ENCODE data around the gene MSI2.

Gene MSI2

GRCh38 chr17:57415751-57416207, 159.5 kb downstream of the MSI2 start:
- H3K4me1 ChIP-seq (ENCODE audit: insufficient read depth, low read length): peaks cover 17% of the 10 kb centered on the region
- no peaks in the 10 kb centered on the region for H3K9me3 ChIP-seq (ENCODE audit: low read length)
- no peak overlapping the region for H2AFZ ChIP-seq (ENCODE audit: low read depth, low read length)
- H3K27me3 ChIP-seq (ENCODE audit: insufficient read depth, low read length): no peaks in the 10 kb centered on the region
- no peak overlapping the region for H3K4me3 ChIP-seq (ENCODE audit: low read length)
- H3K36me3 ChIP-seq (ENCODE audit: insufficient read depth, low read length): peaks cover 6% of the 10 kb centered on the region

GRCh38 chr17:57416369-57416768, 160.0 kb downstream of the MSI2 start:
- Histone ChIP-seq H3K4me3 (ENCODE audit: low read length) (no peak overlapping the region), H3K36me3 (ENCODE audit: insufficient read depth, low read length) (peaks cover 6% of the 10 kb centered on the region), H3K4me1 (ENCODE audit: insufficient read depth, low read length) (peaks cover 17% of the 10 kb centered on the region), H2AFZ (ENCODE audit: low read depth, low read length) (no peak overlapping the region), H3K9me3 (ENCODE audit: low read length) (no peaks in the 10 kb centered on the region), H3K27me3 (ENCODE audit: insufficient read depth, low read length) (no peaks in the 10 kb centered on the region)

GRCh38 chr17:57417956-57418355, 161.6 kb downstream of the MSI2 start:
- no peaks in the 10 kb centered on the region for H3K9me3 ChIP-seq (ENCODE audit: low read length)
- no peaks in the 10 kb centered on the region for H3K27me3 ChIP-seq (ENCODE audit: insufficient read depth, low read length)
- no peak overlapping the region for H2AFZ ChIP-seq (ENCODE audit: low read depth, low read length)
- peaks cover 9% of the 10 kb centered on the region for H3K36me3 ChIP-seq (ENCODE audit: insufficient read depth, low read length)
- peaks cover 17% of the 10 kb centered on the region for H3K4me1 ChIP-seq (ENCODE audit: insufficient read depth, low read length)
- no peak overlapping the region for H3K4me3 ChIP-seq (ENCODE audit: low read length)

- Histone ChIP-seq H3K27me3 (ENCODE audit: insufficient read depth, low read length) (no peaks in the 10 kb centered on the region), H2AFZ (ENCODE audit: low read depth, low read length) (no peak overlapping the region), H3K4me3 (ENCODE audit: low read length) (no peak overlapping the region), H3K36me3 (ENCODE audit: insufficient read depth, low read length) (peaks cover 8% of the 10 kb centered on the region), H3K9me3 (ENCODE audit: low read length) (no peaks in the 10 kb centered on the region), H3K4me1 (ENCODE audit: insufficient read depth, low read length) (peaks cover 17% of the 10 kb centered on the region)
These were observed 162.3 kb downstream of the MSI2 start for GRCh38 chr17:57418463-57419246.

- Histone ChIP-seq H3K4me1 (ENCODE audit: insufficient read depth, low read length) (peaks cover 17% of the 10 kb centered on the region), H3K36me3 (ENCODE audit: insufficient read depth, low read length) (peaks cover 7% of the 10 kb centered on the region), H3K4me3 (ENCODE audit: low read length) (no peak overlapping the region), H3K9me3 (ENCODE audit: low read length) (peaks cover 6% of the 10 kb centered on the region), H2AFZ (ENCODE audit: low read depth, low read length) (no peak overlapping the region), H3K27me3 (ENCODE audit: insufficient read depth, low read length) (no peaks in the 10 kb centered on the region)
These were observed 163.7 kb downstream of the MSI2 start for GRCh38 chr17:57419940-57420550.

GRCh38 chr17:57420734-57421717, 164.7 kb downstream of the MSI2 start:
- Histone ChIP-seq H3K4me1 (ENCODE audit: insufficient read depth, low read length) (peaks cover 24% of the 10 kb centered on the region), H3K9me3 (ENCODE audit: low read length) (peaks cover 6% of the 10 kb centered on the region), H2AFZ (ENCODE audit: low read depth, low read length) (no peak overlapping the region), H3K36me3 (ENCODE audit: insufficient read depth, low read length) (peaks cover 7% of the 10 kb centered on the region), H3K27me3 (ENCODE audit: insufficient read depth, low read length) (no peaks in the 10 kb centered on the region), H3K4me3 (ENCODE audit: low read length) (no peak overlapping the region)

GRCh38 chr17:57422574-57423164, 166.3 kb downstream of the MSI2 start:
- peaks cover 7% of the 10 kb centered on the region for H3K36me3 ChIP-seq (ENCODE audit: insufficient read depth, low read length)
- peaks cover 6% of the 10 kb centered on the region for H3K9me3 ChIP-seq (ENCODE audit: low read length)
- no peaks in the 10 kb centered on the region for H3K27me3 ChIP-seq (ENCODE audit: insufficient read depth, low read length)
- peaks cover 23% of the 10 kb centered on the region for H3K4me1 ChIP-seq (ENCODE audit: insufficient read depth, low read length)
- H3K4me3 ChIP-seq (ENCODE audit: low read length): no peak overlapping the region
- H2AFZ ChIP-seq (ENCODE audit: low read depth, low read length): no peak overlapping the region

GRCh38 chr17:57423541-57423940, 167.2 kb downstream of the MSI2 start:
- Histone ChIP-seq H3K27me3 (ENCODE audit: insufficient read depth, low read length) (no peaks in the 10 kb centered on the region), H3K9me3 (ENCODE audit: low read length) (peaks cover 6% of the 10 kb centered on the region), H3K4me3 (ENCODE audit: low read length) (no peak overlapping the region), H3K4me1 (ENCODE audit: insufficient read depth, low read length) (peaks cover 14% of the 10 kb centered on the region), H2AFZ (ENCODE audit: low read depth, low read length) (no peak overlapping the region), H3K36me3 (ENCODE audit: insufficient read depth, low read length) (peaks cover 7% of the 10 kb centered on the region)

- Histone ChIP-seq H3K4me1 (ENCODE audit: insufficient read depth, low read length) (peaks cover 13% of the 10 kb centered on the region), H3K36me3 (ENCODE audit: insufficient read depth, low read length) (peaks cover 7% of the 10 kb centered on the region), H3K9me3 (ENCODE audit: low read length) (peaks cover 6% of the 10 kb centered on the region), H2AFZ (ENCODE audit: low read depth, low read length) (no peak overlapping the region), H3K27me3 (ENCODE audit: insufficient read depth, low read length) (no peaks in the 10 kb centered on the region), H3K4me3 (ENCODE audit: low read length) (no peak overlapping the region)
These were observed 167.9 kb downstream of the MSI2 start for GRCh38 chr17:57424273-57424672.

GRCh38 chr17:57424777-57425188, 168.5 kb downstream of the MSI2 start:
- Histone ChIP-seq H3K27me3 (ENCODE audit: insufficient read depth, low read length) (no peaks in the 10 kb centered on the region), H3K9me3 (ENCODE audit: low read length) (peaks cover 6% of the 10 kb centered on the region)

GRCh38 chr17:57425431-57425830, 169.1 kb downstream of the MSI2 start:
- Histone ChIP-seq H2AFZ (ENCODE audit: low read depth, low read length) (no peak overlapping the region), H3K36me3 (ENCODE audit: insufficient read depth, low read length) (peaks cover 6% of the 10 kb centered on the region), H3K4me1 (ENCODE audit: insufficient read depth, low read length) (peaks cover 13% of the 10 kb centered on the region), H3K4me3 (ENCODE audit: low read length) (no peak overlapping the region), H3K9me3 (ENCODE audit: low read length) (peaks cover 6% of the 10 kb centered on the region), H3K27me3 (ENCODE audit: insufficient read depth, low read length) (no peaks in the 10 kb centered on the region)

More at GRCh38 chr17:57424777-57425188, 168.5 kb downstream of the MSI2 start:
- no peak overlapping the region for H2AFZ ChIP-seq (ENCODE audit: low read depth, low read length)
- no peak overlapping the region for H3K4me3 ChIP-seq (ENCODE audit: low read length)
- H3K36me3 ChIP-seq (ENCODE audit: insufficient read depth, low read length): peaks cover 7% of the 10 kb centered on the region
- peaks cover 13% of the 10 kb centered on the region for H3K4me1 ChIP-seq (ENCODE audit: insufficient read depth, low read length)
